HepG2 (cell line): ENCODE measurements around the gene SND1. TPM values are rescaled to one million over a fixed set of nuclear protein-coding genes. Genes with fewer than 3 reads are reported as not detected.

ENCODE experiments used
- ATAC-seq: fragments of 200-7000 bp; cut with Tn5 transposase; 3 replicates; pipeline ENCODE4 v1.9.1; 2020; ENCODE audit warnings: mild to moderate bottlenecking, moderate library complexity
- BruUV-seq: library from RNA; stranded (reverse); fragments of 400-500 nt; replicated peaks from 2 replicates; lab custom pipeline; 2021; lab: Mats Ljungman, UMichigan
- CTCF ChIA-PET: fragments of 300-600 bp; formaldehyde crosslinking; extraction: SDS; loops from one replicate; lab custom pipeline; 2021; ENCODE audit warnings: low total read pairs, inconsistent platforms, low intra/inter-chr PET ratio; lab: Yijun Ruan, JAX
- POLR2A ChIA-PET: fragments of 350-600 bp; sonication (Branson Sonifier 250); formaldehyde crosslinking; loops from one replicate; lab custom pipeline; 2020; ENCODE audit warnings: antibody characterized with exemption, inconsistent platforms; lab: Yijun Ruan, JAX
- DNase-seq: peaks from one replicate; pipeline ENCODE4 v3.0.0-alpha.2; 2015; ENCODE audit warnings: low spot score
- FAIRE-seq: peaks from 3 replicates; lab custom pipeline; 2011; peaks lifted over from hg19 to GRCh38; lab: Jason Lieb, UNC
- H2AFZ ChIP-seq: one replicate; pipeline ENCODE4 v1.6.1; 2011; ENCODE audit warnings: low read length, inconsistent platforms
- H3K27ac ChIP-seq: fragments of 300-600 bp; 3 replicates; pipeline ENCODE4 v1.8.0; 2011; ENCODE audit warnings: mixed run types, mild to moderate bottlenecking, mixed read lengths, low read length, inconsistent platforms; ENCODE audit not compliant: insufficient read depth; ENCODE audit errors: extremely low read length
- H3K27me3 ChIP-seq, 2 experiments: fragments of 200-600 bp in 1 of 2; 2 replicates in 1 of 2; 3 replicates in 1 of 2; pipeline versions ENCODE4 v1.6.0 to v1.8.0; 2011; ENCODE audit warnings: low read length in 2 of 2, mild to moderate bottlenecking in 2 of 2, moderate library complexity in 2 of 2, inconsistent platforms in 1 of 2; ENCODE audit not compliant: insufficient read depth in 2 of 2, control insufficient read depth in 1 of 2
- H3K36me3 ChIP-seq, 2 experiments: fragments of 200-600 bp in 1 of 2; replicated peaks in 1 of 2; 2 replicates in 1 of 2; 3 replicates in 1 of 2; pipeline versions ENCODE4 v1.5.1 to v1.8.0; 2011; ENCODE audit warnings: low read length in 2 of 2, inconsistent platforms in 1 of 2; ENCODE audit not compliant: insufficient read depth in 2 of 2, control insufficient read depth in 1 of 2
- H3K4me1 ChIP-seq: 2 replicates; pipeline ENCODE4 v1.5.1; 2012; ENCODE audit warnings: low read length, inconsistent platforms; ENCODE audit not compliant: insufficient read depth
- H3K4me2 ChIP-seq: 2 replicates; pipeline ENCODE4 v1.6.0; 2011; ENCODE audit warnings: low read depth, low read length, inconsistent platforms
- H3K4me3 ChIP-seq, 3 experiments: fragments of 200-600 bp in 1 of 3; sonication (generic), shearing (Covaris generic) in 1 of 3; replicated peaks in 1 of 3; 2 replicates each; pipeline ENCODE4 v1.5.1; 2011 to 2016; ENCODE audit warnings: low read length in 3 of 3, inconsistent platforms in 2 of 3, low read depth in 2 of 3, mild to moderate bottlenecking in 2 of 3, control low read depth in 1 of 3, mixed read lengths in 1 of 3; ENCODE audit not compliant: insufficient read depth in 1 of 3
- H3K79me2 ChIP-seq: one replicate; pipeline ENCODE4 v1.6.1; 2011; ENCODE audit warnings: low read length, inconsistent platforms; ENCODE audit not compliant: insufficient read depth
- H3K9ac ChIP-seq: 2 replicates; pipeline ENCODE4 v1.6.0; 2011; ENCODE audit warnings: mild to moderate bottlenecking, low read depth, low read length, inconsistent platforms; ENCODE audit not compliant: insufficient read depth
- H3K9me3 ChIP-seq: 2 replicates; pipeline ENCODE4 v1.5.1; 2012; ENCODE audit warnings: mild to moderate bottlenecking, low read length
- H4K20me1 ChIP-seq: 2 replicates; pipeline ENCODE4 v1.6.0; 2011; ENCODE audit warnings: inconsistent platforms, mild to moderate bottlenecking, low read length, moderate library complexity; ENCODE audit not compliant: insufficient read depth
- ATF5 ChIP-seq: sonication (generic); formaldehyde crosslinking; IDR thresholded peaks from 2 replicates; pipeline ENCODE4 v1.4.0; 2020; ENCODE audit warnings: mild to moderate bottlenecking, low read depth, missing genetic modification reagents
- KMT2B ChIP-seq: IDR thresholded peaks from 2 replicates; pipeline ENCODE4 v1.6.1; 2016; ENCODE audit warnings: missing genetic modification reagents, missing compliant biosample characterization
- TEAD2 ChIP-seq: sonication (generic); formaldehyde crosslinking; IDR thresholded peaks from 2 replicates; pipeline ENCODE4 v1.9.0; 2021; ENCODE audit warnings: missing genetic modification reagents
- TFDP1 ChIP-seq: IDR thresholded peaks from 2 replicates; pipeline ENCODE4 v1.6.1; 2016; ENCODE audit warnings: missing compliant biosample characterization, missing genetic modification reagents, borderline replicate concordance
- ZFP62 ChIP-seq: sonication (generic); formaldehyde crosslinking; IDR thresholded peaks from 2 replicates; pipeline ENCODE4 v1.4.0; 2020; ENCODE audit warnings: missing genetic modification reagents
- ZNF841 ChIP-seq: sonication (generic); formaldehyde crosslinking; IDR thresholded peaks from 2 replicates; pipeline ENCODE4 v1.8.1; 2023; ENCODE audit warnings: missing genetic modification reagents, borderline replicate concordance
- WGBS: methylation state at CpG from one replicate; pipeline ENCODE4 v1.1.6; 2017; ENCODE audit warnings: low lambda C conversion rate; 5-methylcytosine and 5-hydroxymethylcytosine counted together
- in situ Hi-C: cut with HindIII; loops from 2 replicates; pipeline ENCODE4 v1.10.0; 2017; ENCODE audit warnings: low pct_unique_long_range_greater_than_20kb; ENCODE audit not compliant: extremely low pct_ligation_motif_present
- intact Hi-C: fragments of 100-400 bp; cut with micrococcal nuclease; formaldehyde crosslinking; loops from one replicate; pipeline ENCODE4 v1.10.0; 2022; ENCODE audit not compliant: unreplicated experiment
- polyA plus RNA-seq, 8 experiments: library from polyadenylated mRNA; depleted of rRNA in 3 of 8; stranded (reverse) in 7 of 8; unstranded in 1 of 8; fragments of >200 nt; fragmentation: Illumina TruSeq in 4 of 8; extraction: Trizol in 4 of 8; gene quantifications; 2 replicates each; pipeline versions ENCODE4 v1.2.1 to v1.2.3, GENCODE V29; 2011 to 2016; ENCODE audit warnings: low read depth in 4 of 8, missing spikeins in 1 of 8, mixed read lengths in 1 of 8; ENCODE audit not compliant: insufficient read depth in 1 of 8
- total RNA-seq, 5 experiments: library from RNA; depleted of rRNA; stranded (reverse); fragments of >200 nt; fragmentation: Illumina TruSeq; extraction: Trizol; gene quantifications; 2 replicates each; pipeline ENCODE4 v1.2.3, GENCODE V29; 2016; ENCODE audit warnings: low read depth in 1 of 5
- TF ChIP-seq, protein P1 (sequence below): sonication (generic); formaldehyde crosslinking; IDR thresholded peaks from 2 replicates; pipeline ENCODE4 v1.8.0; 2022; ENCODE audit warnings: mild to moderate bottlenecking, missing genetic modification reagents; ENCODE audit not compliant: insufficient replicate concordance
- TF ChIP-seq, protein P2 (sequence below): sonication (generic); formaldehyde crosslinking; conservative IDR thresholded peaks from 2 replicates; pipeline ENCODE4 v1.8.0; 2022; ENCODE audit warnings: low read depth, missing genetic modification reagents

The SND1 gene
- total and polyA plus RNA-seq, 2 of the 13 experiments (the other 11 are each of a cell fraction or from before 2014, with no cell fraction given): 110 to 182 TPM

GRCh38 chr7:127807829-127808228 is 155.8 kb downstream of the SND1 start:
- WGBS: 100% methylated on average over 2 of the region's 2 CpGs
- BruUV-seq: no TSS peak
- no peak overlapping the region for H3K4me2 ChIP-seq
- in situ Hi-C loops: no loop called here
- H2AFZ ChIP-seq: no peak overlapping the region
- no peak for DNase-seq
- ATAC-seq: no peak
- H3K4me1 ChIP-seq: peaks cover 2% of the 10 kb centered on the region
- no peaks in the 10 kb centered on the region for H3K27me3 ChIP-seq
- H3K27ac ChIP-seq: no peak overlapping the region
- FAIRE-seq: no peak
- POLR2A ChIA-PET: no interaction called here
- peaks cover 19% of the 10 kb centered on the region for H3K79me2 ChIP-seq
- no peak overlapping the region for H3K9ac ChIP-seq
- H4K20me1 ChIP-seq: peaks cover 9% of the 10 kb centered on the region; the same call in 1 of the 2 replicates
- H3K36me3 ChIP-seq: peaks cover 15 to 41% of the 10 kb centered on the region in 2 experiments
- no peak overlapping the region for H3K4me3 ChIP-seq
- intact Hi-C loops: no loop called here
- CTCF ChIA-PET: no interaction called here
- H3K9me3 ChIP-seq: no peaks in the 10 kb centered on the region
- TF ChIP-seq ATF5 (CRISPR knock-in tag) (no peak), KMT2B (no peak), TEAD2 (CRISPR knock-in tag) (no peak), ZNF841 (CRISPR knock-in tag) (no peak), TFDP1 (no peak), ZFP62 (CRISPR knock-in tag) (no peak)
- TF ChIP-seq, protein P1, sequence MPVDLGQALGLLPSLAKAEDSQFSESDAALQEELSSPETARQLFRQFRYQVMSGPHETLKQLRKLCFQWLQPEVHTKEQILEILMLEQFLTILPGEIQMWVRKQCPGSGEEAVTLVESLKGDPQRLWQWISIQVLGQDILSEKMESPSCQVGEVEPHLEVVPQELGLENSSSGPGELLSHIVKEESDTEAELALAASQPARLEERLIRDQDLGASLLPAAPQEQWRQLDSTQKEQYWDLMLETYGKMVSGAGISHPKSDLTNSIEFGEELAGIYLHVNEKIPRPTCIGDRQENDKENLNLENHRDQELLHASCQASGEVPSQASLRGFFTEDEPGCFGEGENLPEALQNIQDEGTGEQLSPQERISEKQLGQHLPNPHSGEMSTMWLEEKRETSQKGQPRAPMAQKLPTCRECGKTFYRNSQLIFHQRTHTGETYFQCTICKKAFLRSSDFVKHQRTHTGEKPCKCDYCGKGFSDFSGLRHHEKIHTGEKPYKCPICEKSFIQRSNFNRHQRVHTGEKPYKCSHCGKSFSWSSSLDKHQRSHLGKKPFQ (CRISPR knock-in tag): no peak
- TF ChIP-seq, protein P2, sequence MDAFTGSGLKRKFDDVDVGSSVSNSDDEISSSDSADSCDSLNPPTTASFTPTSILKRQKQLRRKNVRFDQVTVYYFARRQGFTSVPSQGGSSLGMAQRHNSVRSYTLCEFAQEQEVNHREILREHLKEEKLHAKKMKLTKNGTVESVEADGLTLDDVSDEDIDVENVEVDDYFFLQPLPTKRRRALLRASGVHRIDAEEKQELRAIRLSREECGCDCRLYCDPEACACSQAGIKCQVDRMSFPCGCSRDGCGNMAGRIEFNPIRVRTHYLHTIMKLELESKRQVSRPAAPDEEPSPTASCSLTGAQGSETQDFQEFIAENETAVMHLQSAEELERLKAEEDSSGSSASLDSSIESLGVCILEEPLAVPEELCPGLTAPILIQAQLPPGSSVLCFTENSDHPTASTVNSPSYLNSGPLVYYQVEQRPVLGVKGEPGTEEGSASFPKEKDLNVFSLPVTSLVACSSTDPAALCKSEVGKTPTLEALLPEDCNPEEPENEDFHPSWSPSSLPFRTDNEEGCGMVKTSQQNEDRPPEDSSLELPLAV (CRISPR knock-in tag): no peak
